HEK293 (cell line): ENCODE results near the gene AFDN.

ENCODE experiments used
- CTCF ChIA-PET: fragments of 350-600 bp; formaldehyde crosslinking; extraction: SDS; loops from one replicate; lab custom pipeline; 2021; ENCODE audit warnings: antibody characterized with exemption; lab: Yijun Ruan, JAX
- POLR2A ChIA-PET: fragments of 300-600 bp; formaldehyde crosslinking; extraction: SDS; loops from one replicate; lab custom pipeline; 2020; ENCODE audit warnings: antibody characterized with exemption, inconsistent platforms; lab: Yijun Ruan, JAX
- H3K27ac ChIP-seq: fragments of 200-500 bp; sonication (Bioruptor generic); 2 replicates; pipeline ENCODE4 v1.5.1; 2014; ENCODE audit warnings: low read depth, low read length, control low read depth, inconsistent platforms; ENCODE audit errors: extremely low read depth
- H3K36me3 ChIP-seq, 2 experiments: fragments of 200-500 bp in 1 of 2; sonication (Bioruptor generic) in 1 of 2; 1 replicate in 1 of 2; 2 replicates in 1 of 2; pipeline ENCODE4 v1.5.1; 2014 to 2017; ENCODE audit warnings: inconsistent platforms in 2 of 2, low read length in 2 of 2; ENCODE audit not compliant: control insufficient read depth in 2 of 2, insufficient read depth in 1 of 2
- H3K4me1 ChIP-seq: fragments of 200-500 bp; sonication (Bioruptor generic); 2 replicates; pipeline ENCODE4 v1.5.1; 2014; ENCODE audit warnings: mild to moderate bottlenecking, low read length, inconsistent platforms; ENCODE audit not compliant: control insufficient read depth, insufficient read depth
- H3K4me3 ChIP-seq: 2 replicates; pipeline ENCODE4 v1.5.1; 2011; ENCODE audit warnings: low read depth, mild to moderate bottlenecking, control low read depth, low read length, moderate library complexity
- H3K9me3 ChIP-seq: fragments of 200-500 bp; sonication (Bioruptor generic); 2 replicates; pipeline ENCODE4 v1.5.1; 2014; ENCODE audit warnings: low read depth, low read length, inconsistent platforms; ENCODE audit not compliant: control insufficient read depth, insufficient read depth
- SALL2 ChIP-seq: fragments of 450-650 bp; formaldehyde crosslinking; IDR thresholded peaks from 2 replicates; pipeline ENCODE4 v1.5.0; 2017; ENCODE audit warnings: missing biosample characterization, mild to moderate bottlenecking, missing genetic modification characterization, borderline replicate concordance
- SP3 ChIP-seq: fragments of 450-650 bp; formaldehyde crosslinking; IDR thresholded peaks from 2 replicates; pipeline ENCODE4 v1.5.1; 2016; ENCODE audit warnings: missing biosample characterization, missing genetic modification characterization
- ZNF138 ChIP-seq: fragments of 450-650 bp; formaldehyde crosslinking; IDR thresholded peaks from 2 replicates; pipeline ENCODE4 v1.5.1; 2016; ENCODE audit warnings: missing biosample characterization, missing genetic modification characterization, borderline replicate concordance
- ZNF157 ChIP-seq: fragments of 450-650 bp; formaldehyde crosslinking; IDR thresholded peaks from 2 replicates; pipeline ENCODE4 v1.5.1; 2016; ENCODE audit warnings: missing biosample characterization, missing genetic modification characterization
- ZNF202 ChIP-seq: fragments of 450-650 bp; formaldehyde crosslinking; IDR thresholded peaks from 2 replicates; pipeline ENCODE4 v1.5.1; 2016; ENCODE audit warnings: missing biosample characterization, missing genetic modification characterization, borderline replicate concordance
- ZNF548 ChIP-seq: fragments of 450-650 bp; formaldehyde crosslinking; IDR thresholded peaks from 2 replicates; pipeline ENCODE4 v1.5.1; 2016; ENCODE audit warnings: missing biosample characterization, missing genetic modification characterization
- ZNF585B ChIP-seq: fragments of 450-650 bp; formaldehyde crosslinking; IDR thresholded peaks from 2 replicates; pipeline ENCODE4 v1.5.1; 2016; ENCODE audit warnings: missing biosample characterization, missing genetic modification characterization
- ZNF600 ChIP-seq: fragments of 450-650 bp; formaldehyde crosslinking; IDR thresholded peaks from 2 replicates; pipeline ENCODE4 v1.5.1; 2016; ENCODE audit warnings: missing biosample characterization, missing genetic modification characterization
- ZNF768 ChIP-seq: fragments of 450-650 bp; formaldehyde crosslinking; IDR thresholded peaks from 2 replicates; pipeline ENCODE4 v1.5.1; 2018; ENCODE audit warnings: missing biosample characterization, mild to moderate bottlenecking, missing genetic modification characterization
- ZNF785 ChIP-seq: fragments of 450-650 bp; formaldehyde crosslinking; IDR thresholded peaks from 2 replicates; pipeline ENCODE4 v1.5.1; 2016; ENCODE audit warnings: missing biosample characterization, missing genetic modification characterization
- ZNF792 ChIP-seq: fragments of 450-650 bp; formaldehyde crosslinking; IDR thresholded peaks from 2 replicates; pipeline ENCODE4 v1.5.1; 2016; ENCODE audit warnings: missing biosample characterization, missing genetic modification characterization
- ZNF830 ChIP-seq: fragments of 450-650 bp; IDR thresholded peaks from 2 replicates; pipeline ENCODE4 v1.5.0; 2018; ENCODE audit warnings: missing biosample characterization, missing genetic modification characterization, low read depth, mild to moderate bottlenecking, moderate library complexity
- ZSCAN16 ChIP-seq: fragments of 450-650 bp; formaldehyde crosslinking; IDR thresholded peaks from 2 replicates; pipeline ENCODE4 v1.5.1; 2016; ENCODE audit warnings: missing biosample characterization, missing genetic modification characterization
- TF ChIP-seq, protein P1 (sequence below): fragments of 450-650 bp; formaldehyde crosslinking; IDR thresholded peaks from 2 replicates; pipeline ENCODE4 v1.5.0; 2017; ENCODE audit warnings: missing biosample characterization, missing genetic modification characterization, borderline replicate concordance
- TF ChIP-seq, protein P2 (sequence below): fragments of 450-650 bp; formaldehyde crosslinking; IDR thresholded peaks from 2 replicates; pipeline ENCODE4 v1.5.1; 2016; ENCODE audit warnings: missing biosample characterization, missing genetic modification characterization
- TF ChIP-seq, protein P3 (sequence below): fragments of 450-650 bp; formaldehyde crosslinking; IDR thresholded peaks from 2 replicates; pipeline ENCODE4 v1.5.1; 2016; ENCODE audit warnings: missing biosample characterization, missing genetic modification characterization

Gene AFDN

DNA sequence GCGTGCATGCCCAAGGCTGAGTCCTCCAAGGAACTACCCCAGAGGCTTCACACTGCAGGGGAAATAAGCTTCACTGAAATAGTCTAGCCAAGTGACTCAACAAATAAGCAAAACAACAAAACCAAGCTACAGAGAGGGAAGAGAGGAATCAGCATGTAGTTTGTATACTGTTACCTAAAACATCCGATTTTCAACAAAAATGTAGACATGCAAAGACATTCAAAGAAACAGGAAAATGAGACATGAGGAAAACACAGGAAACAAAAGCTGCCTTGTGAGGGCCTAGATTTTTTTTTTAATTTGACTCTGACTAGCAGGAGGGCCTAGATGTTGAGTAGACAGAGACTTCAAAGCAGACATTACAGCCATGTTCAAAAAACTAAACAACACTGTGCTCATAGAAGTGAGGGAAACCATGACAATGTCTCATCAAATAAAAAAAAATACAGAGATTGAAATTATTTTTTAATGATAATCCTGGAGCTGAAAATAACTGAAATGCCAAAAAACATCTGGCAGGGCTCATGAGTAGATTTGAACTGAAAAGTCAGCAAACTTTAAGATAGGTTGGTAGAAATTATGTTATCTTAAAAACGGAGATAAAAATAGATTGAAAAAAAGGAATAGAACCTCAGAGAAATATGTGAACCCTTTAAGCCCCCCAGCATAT is 154.3 kb downstream of the AFDN start:
- no peaks in the 10 kb centered on the region for H3K9me3 ChIP-seq
- POLR2A ChIA-PET: no interaction called here
- CTCF ChIA-PET: interaction anchor here (2.1 kb wide), 1 partner anchor 13 kb away, joined by 8 read pairs; no protein-coding TSS in a partner anchor
- TF ChIP-seq ZNF830 (tag by site-specific recombination) (no peak), ZNF768 (tag by site-specific recombination) (no peak), SALL2 (tag by site-specific recombination) (no peak), ZNF785 (tag by site-specific recombination) (no peak), ZNF600 (tag by site-specific recombination) (no peak), ZNF792 (no peak), ZNF138 (tag by site-specific recombination) (no peak), ZSCAN16 (tag by site-specific recombination) (no peak), ZNF202 (tag by site-specific recombination) (no peak), ZNF157 (tag by site-specific recombination) (no peak), ZNF548 (tag by site-specific recombination) (no peak), ZNF585B (tag by site-specific recombination) (no peak)
- TF ChIP-seq, protein P1, sequence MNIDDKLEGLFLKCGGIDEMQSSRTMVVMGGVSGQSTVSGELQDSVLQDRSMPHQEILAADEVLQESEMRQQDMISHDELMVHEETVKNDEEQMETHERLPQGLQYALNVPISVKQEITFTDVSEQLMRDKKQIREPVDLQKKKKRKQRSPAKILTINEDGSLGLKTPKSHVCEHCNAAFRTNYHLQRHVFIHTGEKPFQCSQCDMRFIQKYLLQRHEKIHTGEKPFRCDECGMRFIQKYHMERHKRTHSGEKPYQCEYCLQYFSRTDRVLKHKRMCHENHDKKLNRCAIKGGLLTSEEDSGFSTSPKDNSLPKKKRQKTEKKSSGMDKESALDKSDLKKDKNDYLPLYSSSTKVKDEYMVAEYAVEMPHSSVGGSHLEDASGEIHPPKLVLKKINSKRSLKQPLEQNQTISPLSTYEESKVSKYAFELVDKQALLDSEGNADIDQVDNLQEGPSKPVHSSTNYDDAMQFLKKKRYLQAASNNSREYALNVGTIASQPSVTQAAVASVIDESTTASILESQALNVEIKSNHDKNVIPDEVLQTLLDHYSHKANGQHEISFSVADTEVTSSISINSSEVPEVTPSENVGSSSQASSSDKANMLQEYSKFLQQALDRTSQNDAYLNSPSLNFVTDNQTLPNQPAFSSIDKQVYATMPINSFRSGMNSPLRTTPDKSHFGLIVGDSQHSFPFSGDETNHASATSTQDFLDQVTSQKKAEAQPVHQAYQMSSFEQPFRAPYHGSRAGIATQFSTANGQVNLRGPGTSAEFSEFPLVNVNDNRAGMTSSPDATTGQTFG (tag by site-specific recombination): no peak
- TF ChIP-seq, protein P2, sequence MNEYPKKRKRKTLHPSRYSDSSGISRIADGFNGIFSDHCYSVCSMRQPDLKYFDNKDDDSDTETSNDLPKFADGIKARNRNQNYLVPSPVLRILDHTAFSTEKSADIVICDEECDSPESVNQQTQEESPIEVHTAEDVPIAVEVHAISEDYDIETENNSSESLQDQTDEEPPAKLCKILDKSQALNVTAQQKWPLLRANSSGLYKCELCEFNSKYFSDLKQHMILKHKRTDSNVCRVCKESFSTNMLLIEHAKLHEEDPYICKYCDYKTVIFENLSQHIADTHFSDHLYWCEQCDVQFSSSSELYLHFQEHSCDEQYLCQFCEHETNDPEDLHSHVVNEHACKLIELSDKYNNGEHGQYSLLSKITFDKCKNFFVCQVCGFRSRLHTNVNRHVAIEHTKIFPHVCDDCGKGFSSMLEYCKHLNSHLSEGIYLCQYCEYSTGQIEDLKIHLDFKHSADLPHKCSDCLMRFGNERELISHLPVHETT (tag by site-specific recombination): no peak
- TF ChIP-seq, protein P3, sequence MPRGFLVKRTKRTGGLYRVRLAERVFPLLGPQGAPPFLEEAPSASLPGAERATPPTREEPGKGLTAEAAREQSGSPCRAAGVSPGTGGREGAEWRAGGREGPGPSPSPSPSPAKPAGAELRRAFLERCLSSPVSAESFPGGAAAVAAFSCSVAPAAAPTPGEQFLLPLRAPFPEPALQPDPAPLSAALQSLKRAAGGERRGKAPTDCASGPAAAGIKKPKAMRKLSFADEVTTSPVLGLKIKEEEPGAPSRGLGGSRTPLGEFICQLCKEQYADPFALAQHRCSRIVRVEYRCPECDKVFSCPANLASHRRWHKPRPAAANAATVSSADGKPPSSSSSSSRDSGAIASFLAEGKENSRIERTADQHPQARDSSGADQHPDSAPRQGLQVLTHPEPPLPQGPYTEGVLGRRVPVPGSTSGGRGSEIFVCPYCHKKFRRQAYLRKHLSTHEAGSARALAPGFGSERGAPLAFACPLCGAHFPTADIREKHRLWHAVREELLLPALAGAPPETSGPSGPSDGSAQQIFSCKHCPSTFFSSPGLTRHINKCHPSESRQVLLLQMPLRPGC: no peak
- TF ChIP-seq, all 188 proteins: peak for 0
- Histone ChIP-seq H3K36me3 (no peaks in the 10 kb centered on the region), H3K4me1 (no peaks in the 10 kb centered on the region), H3K4me3 (no peak overlapping the region), H3K27ac (no peak overlapping the region)

DNA sequence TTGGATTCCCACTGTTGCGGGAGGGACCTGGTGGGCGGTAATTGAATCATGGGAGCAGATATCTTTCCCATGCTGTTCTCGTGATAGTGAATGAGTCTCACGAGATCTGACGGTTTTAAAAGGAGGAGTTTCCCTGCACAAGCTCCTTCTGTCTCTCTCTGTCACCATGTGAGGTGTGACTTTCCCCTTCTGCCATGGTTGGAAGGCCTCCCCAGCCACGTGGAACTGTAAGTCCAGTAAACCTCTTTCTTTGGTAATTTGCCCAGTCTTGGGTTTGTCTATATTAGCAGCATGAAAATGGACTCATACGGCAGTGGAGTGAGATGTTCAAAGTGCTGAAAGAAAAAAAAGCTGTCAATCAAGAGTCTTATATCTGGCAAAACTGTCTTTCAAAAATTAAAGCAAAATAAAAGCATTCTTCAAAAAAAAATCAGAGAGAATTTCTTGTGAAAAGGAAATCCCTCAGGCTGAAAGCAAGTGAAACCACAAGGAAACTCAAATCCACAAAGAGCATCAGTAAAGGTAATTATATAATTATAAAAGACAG is 155.3 kb downstream of the AFDN start:
- H3K27ac ChIP-seq: no peak overlapping the region
- TF ChIP-seq SP3 (tag by site-specific recombination): no peak
- no peaks in the 10 kb centered on the region for H3K36me3 ChIP-seq
- ChIA-PET CTCF (no interaction called here), POLR2A (no interaction called here)
- H3K4me3 ChIP-seq: no peak overlapping the region
- no peaks in the 10 kb centered on the region for H3K4me1 ChIP-seq
- no peaks in the 10 kb centered on the region for H3K9me3 ChIP-seq
